ENCODE data around the gene TGDS.

TGDS gene

GRCh38 chr13:94525781-94526180 lies 70.2 kb downstream of the TGDS start:
- no peaks in the 10 kb centered on the region for H3K4me1 ChIP-seq (ENCODE audit: low read length)
- no peak overlapping the region for H3K27ac ChIP-seq (ENCODE audit: low read length)
- H3K9ac ChIP-seq (ENCODE audit: low read length), result no peak overlapping the region
- no peak overlapping the region for H2AFZ ChIP-seq (ENCODE audit: low read length)
- no peaks in the 10 kb centered on the region for H3K9me2 ChIP-seq (replicated peaks; ENCODE audit: insufficient read depth, low read length)
- no peaks in the 10 kb centered on the region for H3K27me3 ChIP-seq (replicated peaks; ENCODE audit: insufficient read depth, low read length)
- H3K9me3 ChIP-seq (replicated peaks; ENCODE audit: insufficient read depth, low read length), result no peaks in the 10 kb centered on the region
- no peaks in the 10 kb centered on the region for H3K79me2 ChIP-seq (ENCODE audit: low read length)
- no peaks in the 10 kb centered on the region for H3F3A ChIP-seq (ENCODE audit: insufficient read depth, low read length)
- H4K20me1 ChIP-seq (ENCODE audit: insufficient read depth, low read length), result no peaks in the 10 kb centered on the region
- H3K36me3 ChIP-seq (replicated peaks; ENCODE audit: insufficient read depth, low read length), result no peaks in the 10 kb centered on the region
- no peak for TF ChIP-seq EZH2phosphoT487 (IDR thresholded peaks at IDR 0.05; ENCODE audit: low read length)
- TF ChIP-seq EZH2 (optimal IDR thresholded peaks at IDR 0.05; ENCODE audit: low read depth, low read length), result no peak
- TF ChIP-seq, protein P1, sequence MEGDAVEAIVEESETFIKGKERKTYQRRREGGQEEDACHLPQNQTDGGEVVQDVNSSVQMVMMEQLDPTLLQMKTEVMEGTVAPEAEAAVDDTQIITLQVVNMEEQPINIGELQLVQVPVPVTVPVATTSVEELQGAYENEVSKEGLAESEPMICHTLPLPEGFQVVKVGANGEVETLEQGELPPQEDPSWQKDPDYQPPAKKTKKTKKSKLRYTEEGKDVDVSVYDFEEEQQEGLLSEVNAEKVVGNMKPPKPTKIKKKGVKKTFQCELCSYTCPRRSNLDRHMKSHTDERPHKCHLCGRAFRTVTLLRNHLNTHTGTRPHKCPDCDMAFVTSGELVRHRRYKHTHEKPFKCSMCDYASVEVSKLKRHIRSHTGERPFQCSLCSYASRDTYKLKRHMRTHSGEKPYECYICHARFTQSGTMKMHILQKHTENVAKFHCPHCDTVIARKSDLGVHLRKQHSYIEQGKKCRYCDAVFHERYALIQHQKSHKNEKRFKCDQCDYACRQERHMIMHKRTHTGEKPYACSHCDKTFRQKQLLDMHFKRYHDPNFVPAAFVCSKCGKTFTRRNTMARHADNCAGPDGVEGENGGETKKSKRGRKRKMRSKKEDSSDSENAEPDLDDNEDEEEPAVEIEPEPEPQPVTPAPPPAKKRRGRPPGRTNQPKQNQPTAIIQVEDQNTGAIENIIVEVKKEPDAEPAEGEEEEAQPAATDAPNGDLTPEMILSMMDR (IDR thresholded peaks at IDR 0.05; ENCODE audit: low read length), result no peak
- H3K4me2 ChIP-seq (ENCODE audit: low read depth, low read length), result no peak overlapping the region
- no peak for DNase-seq
- no peak overlapping the region for H3K4me3 ChIP-seq (ENCODE audit: low read length)

DNA sequence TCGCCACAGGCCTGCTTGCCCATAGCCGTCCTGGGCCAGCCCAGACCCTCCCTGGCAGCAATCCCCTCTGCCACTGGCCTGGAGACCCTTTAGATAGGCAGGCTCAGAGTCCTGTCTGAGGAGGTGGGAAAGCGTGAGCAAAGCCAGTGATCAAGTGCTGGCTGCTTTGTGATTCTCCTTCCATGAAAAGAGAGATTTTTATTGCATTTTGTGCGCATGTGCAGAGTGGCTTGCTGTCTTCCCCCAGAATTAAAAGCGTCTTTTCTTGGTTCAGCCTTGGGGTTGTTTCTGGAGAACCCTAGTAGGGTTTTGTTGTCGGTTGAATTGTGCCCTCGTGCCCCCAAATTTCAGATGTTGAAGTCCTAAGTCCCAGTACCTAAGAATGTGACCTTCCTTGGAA lies 71.5 kb downstream of the TGDS start:
- Histone ChIP-seq H4K20me1 (ENCODE audit: insufficient read depth, low read length) (no peaks in the 10 kb centered on the region), H3K36me3 (replicated peaks; ENCODE audit: insufficient read depth, low read length) (no peaks in the 10 kb centered on the region), H3K9me3 (replicated peaks; ENCODE audit: insufficient read depth, low read length) (no peaks in the 10 kb centered on the region), H3K4me2 (ENCODE audit: low read depth, low read length) (no peak overlapping the region), H3K79me2 (ENCODE audit: low read length) (no peaks in the 10 kb centered on the region), H3K9ac (ENCODE audit: low read length) (no peak overlapping the region), H3K9me2 (replicated peaks; ENCODE audit: insufficient read depth, low read length) (no peaks in the 10 kb centered on the region), H3K4me1 (ENCODE audit: low read length) (no peaks in the 10 kb centered on the region), H3K27me3 (replicated peaks; ENCODE audit: insufficient read depth, low read length) (no peaks in the 10 kb centered on the region), H3F3A (ENCODE audit: insufficient read depth, low read length) (no peaks in the 10 kb centered on the region), H3K27ac (ENCODE audit: low read length) (no peak overlapping the region), H2AFZ (ENCODE audit: low read length) (no peak overlapping the region), H3K4me3 (ENCODE audit: low read length) (no peak overlapping the region)
- no peak for TF ChIP-seq EZH2 (optimal IDR thresholded peaks at IDR 0.05; ENCODE audit: low read depth, low read length)
- no peak for TF ChIP-seq EZH2phosphoT487 (IDR thresholded peaks at IDR 0.05; ENCODE audit: low read length)
- TF ChIP-seq, protein P1 (IDR thresholded peaks at IDR 0.05; ENCODE audit: low read length), result no peak
- no peak for DNase-seq

Data from MM.1S (cell line).